DND-41 (cell line): ENCODE data around the gene SPRY4.

Experiments used
- EZH2 ChIP-seq: IDR thresholded peaks from 3 replicates; pipeline ENCODE4 v1.6.1; 2012; ENCODE audit warnings: borderline replicate concordance, low read depth, mild to moderate bottlenecking, moderate library complexity, low read length, inconsistent platforms; ENCODE audit not compliant: severe bottlenecking
- TF ChIP-seq, protein P1 (sequence below): IDR thresholded peaks from 2 replicates; pipeline ENCODE4 v1.5.1; 2012; ENCODE audit warnings: borderline replicate concordance, low read length, moderate library complexity, mild to moderate bottlenecking; ENCODE audit not compliant: poor library complexity, severe bottlenecking; ENCODE audit errors: extremely low read depth

DNA sequence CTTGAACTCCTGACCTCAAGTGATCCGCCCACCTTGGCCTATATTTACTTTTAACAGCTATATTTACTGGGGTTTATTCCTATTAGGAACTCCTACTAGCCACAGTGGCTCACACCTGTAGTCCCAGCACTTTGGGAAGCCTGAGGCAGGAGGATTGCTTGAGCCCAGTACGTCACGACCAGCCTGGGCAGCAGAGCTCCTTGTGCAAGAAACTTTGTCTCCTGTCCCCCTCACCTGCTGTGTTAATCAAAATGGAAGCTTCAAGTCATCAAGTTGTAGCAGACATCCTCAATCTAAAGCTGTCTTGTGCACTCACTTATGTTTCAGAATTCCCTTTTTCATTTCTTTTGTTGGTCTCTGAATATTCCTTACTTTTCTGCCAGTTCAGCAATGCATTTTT lies 15.0 kb upstream of the SPRY4 start:
- TF ChIP-seq, protein P1, sequence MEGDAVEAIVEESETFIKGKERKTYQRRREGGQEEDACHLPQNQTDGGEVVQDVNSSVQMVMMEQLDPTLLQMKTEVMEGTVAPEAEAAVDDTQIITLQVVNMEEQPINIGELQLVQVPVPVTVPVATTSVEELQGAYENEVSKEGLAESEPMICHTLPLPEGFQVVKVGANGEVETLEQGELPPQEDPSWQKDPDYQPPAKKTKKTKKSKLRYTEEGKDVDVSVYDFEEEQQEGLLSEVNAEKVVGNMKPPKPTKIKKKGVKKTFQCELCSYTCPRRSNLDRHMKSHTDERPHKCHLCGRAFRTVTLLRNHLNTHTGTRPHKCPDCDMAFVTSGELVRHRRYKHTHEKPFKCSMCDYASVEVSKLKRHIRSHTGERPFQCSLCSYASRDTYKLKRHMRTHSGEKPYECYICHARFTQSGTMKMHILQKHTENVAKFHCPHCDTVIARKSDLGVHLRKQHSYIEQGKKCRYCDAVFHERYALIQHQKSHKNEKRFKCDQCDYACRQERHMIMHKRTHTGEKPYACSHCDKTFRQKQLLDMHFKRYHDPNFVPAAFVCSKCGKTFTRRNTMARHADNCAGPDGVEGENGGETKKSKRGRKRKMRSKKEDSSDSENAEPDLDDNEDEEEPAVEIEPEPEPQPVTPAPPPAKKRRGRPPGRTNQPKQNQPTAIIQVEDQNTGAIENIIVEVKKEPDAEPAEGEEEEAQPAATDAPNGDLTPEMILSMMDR = no peak
- TF ChIP-seq EZH2 = no peak
